HG03342 (cell line): Measurements from ENCODE around the gene MBOAT7.
"Not testable (repeated sequence)": the region's sequence is repeated elsewhere in the genome, so short reads cannot be mapped to it uniquely, and the experiment has no call there.

Experiments
- ATAC-seq: cut with Tn5 transposase; IDR thresholded peaks from one replicate; pipeline ENCODE4 v1.9.1; 2021; ENCODE audit warnings: mild to moderate bottlenecking, moderate library complexity; ENCODE audit not compliant: unreplicated experiment

Gene MBOAT7

DNA sequence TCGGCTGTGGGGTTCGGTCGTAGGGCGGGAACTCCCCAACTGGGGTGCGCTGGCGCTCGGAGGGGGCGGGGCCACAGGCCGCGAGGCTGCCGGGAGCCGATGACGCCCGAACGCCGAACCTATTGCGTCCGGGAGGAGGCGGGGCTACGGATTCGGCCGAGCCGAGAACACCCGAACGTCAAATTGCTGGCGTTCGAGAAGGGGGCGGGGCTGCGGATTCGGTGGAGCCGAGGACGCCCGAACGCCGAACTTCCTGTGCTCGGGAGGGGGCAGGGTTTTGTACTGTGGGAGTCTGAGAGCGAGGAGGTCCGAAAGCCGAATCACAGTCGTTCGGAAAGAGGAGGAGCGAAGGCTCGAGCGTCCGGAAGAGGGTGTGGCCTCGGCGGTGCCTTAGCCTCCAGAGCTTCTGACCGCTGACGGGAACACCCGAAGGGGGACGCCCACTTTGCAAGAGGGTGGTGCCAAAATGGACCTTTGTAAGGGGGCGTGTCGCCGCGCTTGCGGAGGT, 1.2 kb upstream of the MBOAT7 start:
- ATAC-seq = peak; percentile 39

DNA sequence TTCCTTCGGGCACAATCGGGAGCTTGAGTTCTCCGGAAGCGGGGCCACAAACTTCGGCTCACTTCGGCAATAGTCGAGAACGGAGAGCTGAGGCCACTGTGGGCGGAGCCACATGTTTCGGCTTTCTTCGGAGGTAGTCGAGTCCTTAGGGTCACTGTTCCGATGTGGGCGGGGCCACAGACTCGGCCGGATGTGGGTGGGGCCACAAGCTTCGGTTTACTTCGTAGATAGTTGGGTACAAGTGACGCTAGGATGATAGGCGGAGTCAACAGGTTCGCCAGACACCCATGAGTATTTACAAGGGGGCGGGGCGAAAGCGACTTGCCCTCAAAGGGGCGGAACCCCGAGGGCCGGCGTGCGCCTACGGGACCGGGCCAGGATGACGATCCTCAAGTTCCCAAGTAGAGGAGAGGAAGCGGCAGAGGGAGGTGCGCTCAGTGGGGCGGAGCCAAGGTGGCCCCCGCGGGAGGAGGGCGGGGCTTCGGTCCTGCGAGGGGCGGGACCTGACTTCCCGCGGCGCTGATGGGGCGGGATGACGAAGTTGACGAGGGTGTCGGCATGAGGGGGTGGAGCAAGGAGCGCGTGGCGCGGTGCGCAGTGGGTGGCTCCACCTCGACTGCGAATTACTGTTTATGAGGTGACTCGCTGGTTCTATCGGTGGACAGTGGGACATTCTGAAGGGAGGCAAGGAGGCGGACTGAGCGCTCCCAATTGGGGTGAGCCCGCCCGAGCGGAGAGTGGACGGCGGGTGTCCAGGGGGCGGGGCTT, 539 bp upstream of the MBOAT7 start:
- peak; percentile 43 for ATAC-seq

GRCh38 chr19:54188215-54188871, 1.0 kb downstream of the MBOAT7 start:
- ATAC-seq = no peak

DNA sequence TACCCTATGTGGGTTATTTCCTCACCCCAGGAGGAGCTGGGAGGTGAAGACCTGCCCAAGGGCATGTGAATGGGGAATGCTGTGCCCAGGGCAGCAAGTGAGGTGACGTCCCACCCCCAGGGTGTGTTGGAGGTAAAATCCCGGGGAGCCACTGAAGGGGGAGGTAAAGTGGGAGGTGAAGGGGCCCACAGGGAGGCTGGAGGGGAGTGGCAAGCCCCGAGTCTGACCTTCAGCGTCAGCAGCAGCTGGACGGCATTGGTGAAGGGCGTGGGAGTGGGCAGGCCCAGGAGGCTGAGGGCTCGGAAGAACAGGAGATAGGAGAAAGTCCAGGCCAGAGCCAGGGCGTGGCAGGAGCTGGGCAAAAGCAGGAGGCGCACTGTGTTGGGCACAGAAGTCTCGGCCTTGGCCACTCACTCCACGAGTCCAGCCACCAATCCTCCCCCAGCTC, 2.4 kb downstream of the MBOAT7 start:
- no peak for ATAC-seq

DNA sequence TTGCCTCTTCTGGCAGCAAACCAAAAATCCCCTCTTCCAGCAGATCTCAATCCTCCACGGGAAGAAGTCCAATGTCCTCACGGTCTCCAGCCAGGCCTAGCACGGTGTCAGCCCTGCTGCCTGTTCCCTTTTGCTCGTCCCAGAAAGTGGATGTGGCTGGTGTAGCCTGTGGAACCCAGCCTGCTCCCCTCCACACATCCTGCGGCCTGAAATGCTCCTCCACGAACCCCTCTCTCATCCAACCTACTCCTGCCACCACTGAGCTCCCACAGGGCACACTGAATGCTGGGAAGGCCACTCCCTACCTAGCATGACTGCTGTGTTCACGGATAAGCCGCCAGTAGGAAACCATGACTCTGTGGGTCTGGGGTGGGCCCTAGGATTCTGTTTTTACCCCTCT, 3.0 kb downstream of the MBOAT7 start:
- no peak for ATAC-seq

DNA sequence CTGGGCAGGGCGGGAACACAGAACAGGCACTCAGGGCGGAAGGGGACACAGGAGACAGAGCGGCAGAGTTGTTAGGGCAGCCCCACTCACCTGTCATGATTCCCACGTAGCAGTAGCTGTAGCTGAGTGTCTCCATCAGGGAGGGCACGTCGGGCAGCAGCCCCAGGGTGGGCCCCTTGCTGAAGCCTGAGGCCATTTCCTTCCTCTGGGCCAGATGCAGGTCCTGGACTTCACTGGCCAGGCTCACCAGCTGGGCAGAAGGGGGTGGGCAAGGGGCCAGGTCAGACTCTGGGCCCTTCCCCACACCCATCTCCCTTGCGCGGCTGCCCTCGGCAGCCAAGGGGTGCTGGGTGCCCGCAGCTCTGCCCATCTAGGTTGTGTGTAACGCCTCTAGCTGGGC, 5.9 kb downstream of the MBOAT7 start:
- ATAC-seq = no peak

GRCh38 chr19:54181894-54182293, 7.5 kb downstream of the MBOAT7 start:
- not testable (repeated sequence) for ATAC-seq

GRCh38 chr19:54180691-54181091, 8.7 kb downstream of the MBOAT7 start:
- no peak for ATAC-seq

DNA sequence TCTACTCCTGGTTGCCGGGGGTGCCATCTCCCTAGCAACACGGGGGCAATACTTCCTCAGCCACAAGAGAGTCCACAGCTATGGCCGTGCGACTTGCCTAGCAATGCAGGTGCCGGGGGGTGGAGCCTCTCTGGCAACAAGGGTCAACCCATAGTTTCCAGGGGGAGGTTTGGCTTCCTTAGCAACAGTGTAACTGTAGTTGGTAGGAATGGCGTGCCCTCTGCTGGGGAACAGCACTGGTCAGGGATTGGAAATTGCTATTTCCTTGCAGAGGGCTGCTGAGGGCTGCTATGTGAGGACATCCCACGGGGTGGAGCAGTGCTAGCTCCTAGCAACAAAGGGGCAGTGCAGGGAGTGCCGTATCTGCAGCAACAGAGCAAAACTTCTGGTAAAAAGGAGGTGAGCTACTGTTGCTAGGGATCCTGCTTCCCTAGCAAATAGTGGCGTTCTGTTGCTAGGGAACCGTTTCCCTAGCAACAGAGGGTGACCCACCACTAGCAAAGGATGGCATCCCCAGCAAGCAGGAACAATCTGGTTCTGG, 9.4 kb downstream of the MBOAT7 start:
- ATAC-seq = no peak

DNA sequence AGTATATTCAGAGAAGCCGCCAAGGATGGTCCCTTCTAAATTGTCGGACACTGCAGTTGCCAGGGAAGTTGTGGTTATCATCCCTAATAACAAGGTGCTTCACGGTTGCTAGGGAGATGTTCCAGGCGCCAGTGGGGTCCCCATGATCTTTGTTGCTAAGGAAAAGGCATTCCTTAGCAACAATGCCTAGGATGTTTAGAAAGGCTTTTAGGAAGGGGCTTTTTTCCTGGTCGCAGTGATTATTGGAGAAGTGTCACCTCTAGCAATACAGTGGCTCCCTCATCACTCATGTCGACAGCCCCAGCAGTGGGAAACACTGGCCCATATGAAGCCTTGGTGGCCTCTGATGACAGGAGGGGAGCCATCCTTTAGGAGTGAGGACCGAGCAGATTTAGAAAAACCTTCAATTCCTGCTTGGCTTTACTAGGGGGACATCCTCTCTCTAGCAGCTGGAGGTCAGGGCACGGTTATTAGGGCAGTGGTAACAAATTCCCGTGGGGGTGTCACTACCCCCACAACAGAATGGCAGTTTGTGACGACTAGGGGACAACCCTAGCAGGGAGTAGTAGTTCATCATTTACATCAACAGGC, 10.0 kb downstream of the MBOAT7 start:
- ATAC-seq = no peak

- ATAC-seq = no peak
These were observed 10.7 kb downstream of the MBOAT7 start for GRCh38 chr19:54178581-54179261.

- ATAC-seq = no peak
These were observed 15.2 kb downstream of the MBOAT7 start for GRCh38 chr19:54173951-54174834.

GRCh38 chr19:54173359-54173699, 16.1 kb downstream of the MBOAT7 start:
- no peak for ATAC-seq

DNA sequence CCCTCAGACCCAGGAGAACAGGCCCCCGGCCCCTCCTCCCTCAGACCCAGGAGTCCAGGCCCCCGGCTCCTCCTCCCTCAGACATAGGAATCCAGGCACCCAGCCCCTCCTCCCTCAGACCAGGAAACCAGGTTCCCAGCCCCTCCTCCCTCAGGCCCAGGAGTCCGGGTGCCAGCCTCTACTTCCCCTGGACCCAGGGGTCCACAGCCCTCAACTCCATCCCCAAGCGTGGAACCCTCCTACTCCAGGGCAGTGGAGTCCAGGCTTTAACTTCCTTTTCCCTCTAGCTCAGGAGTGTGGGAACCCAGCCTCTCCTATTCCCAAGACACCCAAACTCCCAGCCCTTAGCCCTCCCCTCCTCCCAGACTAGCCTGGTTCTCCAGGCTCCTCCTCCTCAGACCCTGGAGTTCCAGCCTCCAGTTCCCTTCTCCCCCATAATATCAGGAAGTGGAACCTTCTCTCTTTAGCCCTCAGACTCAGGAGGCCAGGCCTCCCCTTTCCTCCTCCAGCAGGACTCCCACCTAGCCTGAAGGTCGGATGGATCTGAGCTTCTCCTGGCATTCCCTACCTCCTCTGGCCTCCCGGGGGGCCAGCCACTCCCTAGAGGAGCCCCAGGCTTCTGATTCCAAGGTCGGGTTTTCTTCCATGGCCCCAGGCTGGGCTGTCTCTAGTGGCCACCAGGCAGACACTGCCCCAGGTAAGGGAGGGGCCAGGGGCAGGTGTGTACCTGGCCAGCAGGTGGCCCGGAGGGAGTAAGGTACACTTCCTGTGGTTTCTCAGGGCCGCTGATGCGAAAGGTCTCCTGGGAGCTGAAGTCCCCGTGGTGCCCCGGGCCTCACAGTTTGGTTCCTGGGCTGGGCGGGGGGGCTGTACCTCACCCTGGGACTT, 16.7 kb downstream of the MBOAT7 start, which contains the start of gene TMC4:
Gene TMC4, minus strand, starts transcription at position 690 of the 888 bp plus-strand sequence. Its CDS starts 43 bp downstream, at position 647.
- ATAC-seq = no peak

- ATAC-seq = not testable (repeated sequence)
These were observed 17.5 kb downstream of the MBOAT7 start for GRCh38 chr19:54171736-54172431.

GRCh38 chr19:54169149-54169740, 20.1 kb downstream of the MBOAT7 start:
- no peak for ATAC-seq

DNA sequence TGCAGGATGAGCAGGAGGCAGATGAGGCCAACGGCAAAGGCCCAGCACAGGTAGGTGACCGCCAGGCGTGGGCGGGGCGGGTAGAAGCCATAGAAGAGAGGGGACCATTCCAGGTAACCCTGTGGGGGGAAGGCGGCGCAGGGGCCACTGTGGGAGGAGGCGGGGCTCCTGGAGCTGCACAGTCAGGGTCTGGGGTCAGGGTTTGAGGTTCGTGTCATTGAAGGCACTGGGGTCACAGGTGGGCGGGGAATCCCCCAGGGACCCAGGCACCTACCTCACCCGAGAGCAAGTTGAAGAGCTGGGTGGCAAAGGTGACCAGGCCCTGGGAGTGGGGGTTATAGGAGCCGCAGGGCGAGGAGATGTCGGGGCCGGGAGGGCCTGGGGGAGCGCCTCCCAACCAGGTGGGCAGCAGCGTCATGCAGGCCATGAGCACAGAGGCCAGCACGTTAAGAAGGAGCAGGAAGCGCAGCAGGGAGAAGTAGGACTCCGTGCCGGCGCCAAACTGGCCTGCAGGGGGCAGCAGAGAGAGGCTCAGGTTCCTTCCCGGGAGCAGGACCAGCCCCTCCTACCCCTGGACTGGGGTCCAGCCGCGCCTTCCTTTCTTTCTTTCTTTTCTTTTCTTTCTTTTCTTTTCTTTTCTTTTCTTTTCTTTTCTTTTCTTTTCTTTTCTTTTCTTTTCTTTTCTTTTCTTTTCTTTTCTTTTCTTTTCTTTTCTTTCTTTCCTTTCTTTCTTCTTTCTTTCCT, 21.0 kb downstream of the MBOAT7 start:
- ATAC-seq = no peak
